ENCODE data around the gene NR3C1. TPM values are rescaled to one million over a fixed set of nuclear protein-coding genes. Genes with fewer than 3 reads are reported as not detected.

The NR3C1 gene
- polyA plus RNA-seq, 1 donor (not counting 4 experiments of a cell fraction or from before 2014, with no cell fraction given) = 30.7 TPM

DNA sequence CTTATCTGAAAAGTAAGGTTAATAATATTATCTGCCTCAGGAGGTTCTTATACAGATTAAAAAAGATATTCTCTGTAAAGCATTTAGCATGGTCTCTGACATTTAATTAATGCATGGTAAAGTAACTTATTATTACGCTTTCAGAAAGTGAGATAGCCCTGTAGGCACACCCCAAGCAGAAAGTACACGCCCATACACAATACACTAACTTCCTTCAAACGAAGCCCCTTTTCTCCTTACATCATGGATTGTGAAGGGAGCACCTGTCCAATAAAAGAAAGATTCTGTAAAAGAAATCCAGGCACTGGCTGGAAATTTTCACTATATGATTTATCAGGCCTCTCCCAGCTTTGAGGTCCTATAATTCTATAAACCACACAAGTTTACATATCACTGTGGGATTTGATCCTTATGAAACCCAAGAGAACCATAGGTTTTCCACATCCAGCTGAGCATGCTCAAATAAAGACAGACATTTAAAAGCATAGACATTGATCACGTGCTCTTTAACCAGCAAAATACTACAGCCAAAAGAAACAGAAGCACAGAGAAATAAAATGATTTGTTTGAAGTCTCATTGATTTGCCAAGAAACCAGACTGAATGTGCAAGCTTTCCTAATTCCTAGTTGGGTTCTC is 14.1 kb upstream of the NR3C1 start:
- FAIRE-seq = no peak
- no peaks in the 10 kb centered on the region for H3K9me3 ChIP-seq (ENCODE audit: control insufficient read depth, low read depth, low read length)
- H3K4me2 ChIP-seq (ENCODE audit: control insufficient read depth, extremely low read depth, insufficient read depth, low read depth, low read length) = no peak overlapping the region

GRCh38 chr5:143416411-143416810 is 12.9 kb upstream of the NR3C1 start:
- TF ChIP-seq EZH2 (IDR thresholded peaks at IDR 0.05; ENCODE audit: low read length) (no peak), CTCF (optimal IDR thresholded peaks at IDR 0.05 in 1 of 3, IDR thresholded peaks at IDR 0.05 in 1 of 3, conservative IDR thresholded peaks at IDR 0.05 in 1 of 3; ENCODE audit: extremely low read depth in 1 of 3, insufficient read depth in 2 of 3, low read length in 3 of 3) (no peak)
- no peak overlapping the region for H3K27ac ChIP-seq (ENCODE audit: control insufficient read depth, insufficient read depth, low read length)
- no peaks in the 10 kb centered on the region for H3K9me1 ChIP-seq (ENCODE audit: control insufficient read depth, extremely low read depth, insufficient read depth, low read length)
- no peak overlapping the region for H2AFZ ChIP-seq (ENCODE audit: control insufficient read depth, low read length)
- no peaks in the 10 kb centered on the region for H3K79me2 ChIP-seq (ENCODE audit: control insufficient read depth, insufficient read depth, low read length)
- H3K4me3 ChIP-seq (ENCODE audit: control insufficient read depth in 2 of 3, extremely low read depth in 1 of 3, insufficient read depth in 2 of 3, low read depth in 1 of 3, low read length in 3 of 3) = no peak overlapping the region
- dilution Hi-C loops (cut with MboI; ENCODE audit: extremely low pct_ligation_motif_present, low sequenced_read_pairs) = no loop called here
- FAIRE-seq (no peak), DNase-seq (ENCODE audit: low read depth, low spot score) (no peak)
- no peaks in the 10 kb centered on the region for H3K9me3 ChIP-seq (ENCODE audit: control insufficient read depth, low read depth, low read length)
- no peaks in the 10 kb centered on the region for H3K4me1 ChIP-seq (ENCODE audit: control insufficient read depth, extremely low read depth, insufficient read depth, low read length)
- no peak overlapping the region for H3K9ac ChIP-seq (ENCODE audit: control insufficient read depth, extremely low read depth, insufficient read depth, low read length)
- no peaks in the 10 kb centered on the region for H4K20me1 ChIP-seq (ENCODE audit: control insufficient read depth, extremely low read depth, insufficient read depth, low read length)
- H3K27me3 ChIP-seq (ENCODE audit: control insufficient read depth, extremely low read depth, insufficient read depth, low read length) = no peaks in the 10 kb centered on the region
- H3K4me2 ChIP-seq (ENCODE audit: control insufficient read depth, extremely low read depth, insufficient read depth, low read depth, low read length) = no peak overlapping the region
- no peaks in the 10 kb centered on the region for H3K36me3 ChIP-seq (ENCODE audit: control insufficient read depth in 2 of 2, extremely low read depth in 1 of 2, insufficient read depth in 2 of 2, low read length in 2 of 2)

More for the DNA sequence above, 14.1 kb upstream of the NR3C1 start:
- Histone ChIP-seq H3K9me1 (ENCODE audit: control insufficient read depth, extremely low read depth, insufficient read depth, low read length) (no peaks in the 10 kb centered on the region), H3K9ac (ENCODE audit: control insufficient read depth, extremely low read depth, insufficient read depth, low read length) (no peak overlapping the region), H3K4me1 (ENCODE audit: control insufficient read depth, extremely low read depth, insufficient read depth, low read length) (no peaks in the 10 kb centered on the region), H3K79me2 (ENCODE audit: control insufficient read depth, insufficient read depth, low read length) (no peaks in the 10 kb centered on the region), H3K27me3 (ENCODE audit: control insufficient read depth, extremely low read depth, insufficient read depth, low read length) (no peaks in the 10 kb centered on the region), H3K36me3 (ENCODE audit: control insufficient read depth in 2 of 2, extremely low read depth in 1 of 2, insufficient read depth in 2 of 2, low read length in 2 of 2) (no peaks in the 10 kb centered on the region), H4K20me1 (ENCODE audit: control insufficient read depth, extremely low read depth, insufficient read depth, low read length) (no peaks in the 10 kb centered on the region), H3K27ac (ENCODE audit: control insufficient read depth, insufficient read depth, low read length) (no peak overlapping the region), H2AFZ (ENCODE audit: control insufficient read depth, low read length) (no peak overlapping the region), H3K4me3 (ENCODE audit: control insufficient read depth in 2 of 3, extremely low read depth in 1 of 3, insufficient read depth in 2 of 3, low read depth in 1 of 3, low read length in 3 of 3) (no peak overlapping the region)
- TF ChIP-seq EZH2 (IDR thresholded peaks at IDR 0.05; ENCODE audit: low read length) (no peak), CTCF (optimal IDR thresholded peaks at IDR 0.05 in 1 of 3, IDR thresholded peaks at IDR 0.05 in 1 of 3, conservative IDR thresholded peaks at IDR 0.05 in 1 of 3; ENCODE audit: extremely low read depth in 1 of 3, insufficient read depth in 2 of 3, low read length in 3 of 3) (no peak)
- dilution Hi-C loops (cut with MboI; ENCODE audit: extremely low pct_ligation_motif_present, low sequenced_read_pairs) = no loop called here
- no peak for DNase-seq (ENCODE audit: low read depth, low spot score)

Measured in keratinocyte (primary cell).